Suprapubic skin (tissue), 3 donors: Measurements from ENCODE around the gene ZNF587.
"Not testable (repeated sequence)": the region's sequence is repeated elsewhere in the genome, so short reads cannot be mapped to it uniquely, and the experiment has no call there.

ENCODE experiments used
- CTCF ChIP-seq, 2 donors: fragments of 200-600 bp in 1 of 2; fragments of 450-650 bp in 1 of 2; sonication (generic) in 1 of 2; IDR thresholded peaks; one replicate each; pipeline ENCODE4 v1.5.1; 2016 to 2019; ENCODE audit warnings: antibody characterized with exemption in 2 of 2, mild to moderate bottlenecking in 1 of 2, moderate library complexity in 1 of 2
- EP300 ChIP-seq: sonication (generic); formaldehyde crosslinking; IDR thresholded peaks from one replicate; pipeline ENCODE4 v1.6.1; 2017; ENCODE audit warnings: antibody characterized with exemption
- POLR2A ChIP-seq, 2 donors: fragments of 450-650 bp; IDR thresholded peaks; one replicate each; pipeline ENCODE4 v1.6.1; 2017; ENCODE audit warnings: antibody characterized with exemption in 2 of 2, mild to moderate bottlenecking in 2 of 2, moderate library complexity in 2 of 2

- not testable (repeated sequence) for TF ChIP-seq POLR2A (IDR thresholded peaks at IDR 0.05); CTCF (IDR thresholded peaks at IDR 0.05); EP300
Observed at GRCh38 chr19:57810410-57811295, 39.0 kb upstream of the ZNF587 start.
